SK-N-SH treated with all-trans-retinoic acid at 6 μM for 48 hours (cell line): ENCODE measurements around the gene KCNG1.

Experiments
- ATAC-seq: fragments of 200-7000 bp; cut with Tn5 transposase; 3 replicates; pipeline ENCODE4 v1.9.1; 2020; ENCODE audit warnings: mild to moderate bottlenecking, moderate library complexity
- BACH2 ChIP-seq: fragments of 250-450 bp; sonication (Bioruptor Pico); IDR thresholded peaks from 2 replicates; pipeline ENCODE4 v1.9.0; 2021; ENCODE audit warnings: mild to moderate bottlenecking, borderline replicate concordance
- CREB5 ChIP-seq: fragments of 250-450 bp; sonication (Bioruptor Pico); IDR thresholded peaks from 2 replicates; pipeline ENCODE4 v1.5.1; 2020; ENCODE audit warnings: low read depth, mild to moderate bottlenecking, moderate library complexity
- CSDC2 ChIP-seq: fragments of 250-450 bp; sonication (Bioruptor Pico); IDR thresholded peaks from 2 replicates; pipeline ENCODE4 v1.5.0; 2020; ENCODE audit warnings: mild to moderate bottlenecking, moderate library complexity
- CSRNP3 ChIP-seq: fragments of 250-450 bp; sonication (Bioruptor Pico); IDR thresholded peaks from 2 replicates; pipeline ENCODE4 v1.5.1; 2021; ENCODE audit warnings: mild to moderate bottlenecking, moderate library complexity
- GLIS3 ChIP-seq: fragments of 250-450 bp; sonication (Bioruptor Pico); IDR thresholded peaks from 2 replicates; pipeline ENCODE4 v1.5.0; 2020; ENCODE audit warnings: mild to moderate bottlenecking, moderate library complexity
- ISL1 ChIP-seq: fragments of 250-450 bp; sonication (Bioruptor Pico); IDR thresholded peaks from 2 replicates; pipeline ENCODE4 v2.1.2; 2022; ENCODE audit warnings: mild to moderate bottlenecking, moderate library complexity
- OSR1 ChIP-seq: fragments of 250-450 bp; sonication (Bioruptor Pico); IDR thresholded peaks from 2 replicates; pipeline ENCODE4 v1.8.0; 2022; ENCODE audit warnings: moderate library complexity, mild to moderate bottlenecking, inconsistent platforms
- PPARA ChIP-seq: fragments of 250-450 bp; sonication (Bioruptor Pico); IDR thresholded peaks from 2 replicates; pipeline ENCODE4 v1.5.0; 2020; ENCODE audit warnings: mild to moderate bottlenecking, borderline replicate concordance
- RARB ChIP-seq: fragments of 250-450 bp; sonication (Bioruptor Pico); IDR thresholded peaks from 2 replicates; pipeline ENCODE4 v1.8.0; 2021; ENCODE audit warnings: mild to moderate bottlenecking, moderate library complexity
- SNAI2 ChIP-seq: fragments of 250-450 bp; sonication (Bioruptor Pico); IDR thresholded peaks from 2 replicates; pipeline ENCODE4 v1.5.0; 2020; ENCODE audit warnings: mild to moderate bottlenecking, moderate library complexity
- TCF4 ChIP-seq: fragments of 250-450 bp; sonication (Bioruptor Pico); IDR thresholded peaks from 2 replicates; pipeline ENCODE4 v1.8.0; 2021; ENCODE audit warnings: mild to moderate bottlenecking, moderate library complexity, borderline replicate concordance
- TOX ChIP-seq: fragments of 250-450 bp; sonication (Bioruptor Pico); IDR thresholded peaks from 2 replicates; pipeline ENCODE4 v1.8.0; 2021; ENCODE audit warnings: mild to moderate bottlenecking, moderate library complexity, borderline replicate concordance
- ZC3H10 ChIP-seq: fragments of 250-450 bp; sonication (Bioruptor Pico); IDR thresholded peaks from 2 replicates; pipeline ENCODE4 v1.5.1; 2021; ENCODE audit warnings: mild to moderate bottlenecking, moderate library complexity
- ZFP3 ChIP-seq: fragments of 250-450 bp; sonication (Bioruptor Pico); IDR thresholded peaks from 2 replicates; pipeline ENCODE4 v1.5.0; 2020; ENCODE audit warnings: mild to moderate bottlenecking, moderate library complexity
- ZFP30 ChIP-seq: fragments of 450-650 bp; formaldehyde crosslinking; IDR thresholded peaks from 2 replicates; pipeline ENCODE4 v1.5.0; 2022; ENCODE audit warnings: mild to moderate bottlenecking, moderate library complexity
- ZNF565 ChIP-seq: fragments of 450-650 bp; formaldehyde crosslinking; conservative IDR thresholded peaks from 2 replicates; pipeline ENCODE4 v1.5.0; 2020; ENCODE audit warnings: low read depth, mild to moderate bottlenecking, moderate library complexity
- TF ChIP-seq, protein P1 (sequence below): fragments of 250-450 bp; sonication (Bioruptor Pico); IDR thresholded peaks from 2 replicates; pipeline ENCODE4 v1.8.0; 2021; ENCODE audit warnings: low read depth, mild to moderate bottlenecking, moderate library complexity, borderline replicate concordance
- TF ChIP-seq, protein P2 (sequence below): fragments of 250-450 bp; sonication (Bioruptor Pico); IDR thresholded peaks from 2 replicates; pipeline ENCODE4 v1.8.0; 2020; ENCODE audit warnings: mild to moderate bottlenecking, moderate library complexity, borderline replicate concordance
- TF ChIP-seq, protein P3 (sequence below): fragments of 250-450 bp; sonication (Bioruptor Pico); IDR thresholded peaks from 2 replicates; pipeline ENCODE4 v1.5.0; 2020; ENCODE audit warnings: mild to moderate bottlenecking, moderate library complexity

KCNG1 gene

DNA sequence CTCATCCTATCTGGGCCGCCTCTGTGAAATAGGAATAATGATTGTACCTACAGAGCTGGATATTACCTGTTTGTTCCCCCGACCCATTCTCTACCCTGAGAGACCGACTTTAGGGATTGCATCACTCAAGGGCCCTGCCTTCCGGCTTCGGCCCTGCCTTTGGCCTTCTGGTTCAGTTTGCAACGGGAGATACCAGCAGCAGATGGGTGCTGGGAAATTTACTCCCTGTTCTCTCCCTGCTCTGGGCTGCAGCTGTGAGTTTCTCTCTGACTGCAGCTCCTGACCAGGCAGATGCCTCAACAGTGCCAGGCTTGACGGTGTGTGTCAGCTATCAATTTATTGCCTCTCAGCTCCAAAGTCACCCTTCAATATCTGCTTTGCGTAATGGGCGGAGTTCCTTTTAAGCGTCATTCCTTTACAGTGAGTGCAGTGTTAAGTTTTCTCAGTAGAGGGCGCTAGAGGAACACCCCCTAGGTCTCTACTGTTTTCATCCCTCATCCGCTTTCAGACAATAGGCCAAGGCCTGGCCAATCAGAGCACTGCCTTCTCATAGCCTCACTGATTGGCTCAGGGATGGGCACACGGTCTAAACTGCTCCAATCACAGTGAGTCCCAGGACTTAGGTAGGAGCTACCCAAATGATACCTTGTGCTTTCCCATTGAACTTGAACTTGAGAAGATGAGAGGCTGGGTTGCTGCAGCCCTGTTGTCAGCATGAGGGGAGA, 30.0 kb downstream of the KCNG1 start:
- TF ChIP-seq CREB5 (no peak), RARB (CRISPR knock-in tag) (no peak), ZC3H10 (CRISPR knock-in tag) (no peak), PPARA (CRISPR knock-in tag) (no peak), ISL1 (CRISPR knock-in tag) (no peak), GLIS3 (CRISPR knock-in tag) (no peak), ZNF565 (CRISPR knock-in tag) (no peak), ZFP3 (no peak)
- TF ChIP-seq, protein P1, sequence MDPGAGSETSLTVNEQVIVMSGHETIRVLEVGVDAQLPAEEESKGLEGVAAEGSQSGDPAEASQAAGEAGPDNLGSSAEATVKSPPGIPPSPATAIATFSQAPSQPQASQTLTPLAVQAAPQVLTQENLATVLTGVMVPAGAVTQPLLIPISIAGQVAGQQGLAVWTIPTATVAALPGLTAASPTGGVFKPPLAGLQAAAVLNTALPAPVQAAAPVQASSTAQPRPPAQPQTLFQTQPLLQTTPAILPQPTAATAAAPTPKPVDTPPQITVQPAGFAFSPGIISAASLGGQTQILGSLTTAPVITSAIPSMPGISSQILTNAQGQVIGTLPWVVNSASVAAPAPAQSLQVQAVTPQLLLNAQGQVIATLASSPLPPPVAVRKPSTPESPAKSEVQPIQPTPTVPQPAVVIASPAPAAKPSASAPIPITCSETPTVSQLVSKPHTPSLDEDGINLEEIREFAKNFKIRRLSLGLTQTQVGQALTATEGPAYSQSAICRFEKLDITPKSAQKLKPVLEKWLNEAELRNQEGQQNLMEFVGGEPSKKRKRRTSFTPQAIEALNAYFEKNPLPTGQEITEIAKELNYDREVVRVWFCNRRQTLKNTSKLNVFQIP = no peak
- ATAC-seq = peak; percentile 89

DNA sequence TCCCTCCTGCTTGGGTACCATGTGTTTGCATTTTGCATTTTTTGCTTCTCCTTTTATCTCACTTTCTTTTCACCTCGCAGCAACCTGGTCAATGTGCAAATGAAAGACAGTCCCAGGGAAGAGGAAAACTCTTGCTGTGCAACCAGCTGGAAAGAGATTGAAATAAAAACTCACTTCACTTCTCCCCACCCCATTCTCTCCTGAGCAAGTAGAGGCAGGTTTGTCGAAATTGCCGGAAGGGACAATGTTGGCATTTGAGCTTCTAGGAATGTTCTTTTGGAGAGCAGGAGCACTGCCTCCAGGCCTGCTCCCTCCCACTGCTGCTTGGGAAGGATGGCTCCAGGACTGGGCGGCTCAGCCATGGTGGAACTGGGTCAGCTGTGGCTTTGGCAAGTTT, 30.6 kb downstream of the KCNG1 start:
- TF ChIP-seq, protein P2, sequence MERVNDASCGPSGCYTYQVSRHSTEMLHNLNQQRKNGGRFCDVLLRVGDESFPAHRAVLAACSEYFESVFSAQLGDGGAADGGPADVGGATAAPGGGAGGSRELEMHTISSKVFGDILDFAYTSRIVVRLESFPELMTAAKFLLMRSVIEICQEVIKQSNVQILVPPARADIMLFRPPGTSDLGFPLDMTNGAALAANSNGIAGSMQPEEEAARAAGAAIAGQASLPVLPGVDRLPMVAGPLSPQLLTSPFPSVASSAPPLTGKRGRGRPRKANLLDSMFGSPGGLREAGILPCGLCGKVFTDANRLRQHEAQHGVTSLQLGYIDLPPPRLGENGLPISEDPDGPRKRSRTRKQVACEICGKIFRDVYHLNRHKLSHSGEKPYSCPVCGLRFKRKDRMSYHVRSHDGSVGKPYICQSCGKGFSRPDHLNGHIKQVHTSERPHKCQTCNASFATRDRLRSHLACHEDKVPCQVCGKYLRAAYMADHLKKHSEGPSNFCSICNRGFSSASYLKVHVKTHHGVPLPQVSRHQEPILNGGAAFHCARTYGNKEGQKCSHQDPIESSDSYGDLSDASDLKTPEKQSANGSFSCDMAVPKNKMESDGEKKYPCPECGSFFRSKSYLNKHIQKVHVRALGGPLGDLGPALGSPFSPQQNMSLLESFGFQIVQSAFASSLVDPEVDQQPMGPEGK (CRISPR knock-in tag) = no peak
- no peak for TF ChIP-seq ZFP30 (CRISPR knock-in tag)
- no peak for TF ChIP-seq BACH2 (CRISPR knock-in tag)
- TF ChIP-seq RARB (CRISPR knock-in tag) = no peak
- no peak for TF ChIP-seq CREB5
- TF ChIP-seq TCF4 (CRISPR knock-in tag) = no peak
- no peak for TF ChIP-seq TOX
- TF ChIP-seq, protein P3, sequence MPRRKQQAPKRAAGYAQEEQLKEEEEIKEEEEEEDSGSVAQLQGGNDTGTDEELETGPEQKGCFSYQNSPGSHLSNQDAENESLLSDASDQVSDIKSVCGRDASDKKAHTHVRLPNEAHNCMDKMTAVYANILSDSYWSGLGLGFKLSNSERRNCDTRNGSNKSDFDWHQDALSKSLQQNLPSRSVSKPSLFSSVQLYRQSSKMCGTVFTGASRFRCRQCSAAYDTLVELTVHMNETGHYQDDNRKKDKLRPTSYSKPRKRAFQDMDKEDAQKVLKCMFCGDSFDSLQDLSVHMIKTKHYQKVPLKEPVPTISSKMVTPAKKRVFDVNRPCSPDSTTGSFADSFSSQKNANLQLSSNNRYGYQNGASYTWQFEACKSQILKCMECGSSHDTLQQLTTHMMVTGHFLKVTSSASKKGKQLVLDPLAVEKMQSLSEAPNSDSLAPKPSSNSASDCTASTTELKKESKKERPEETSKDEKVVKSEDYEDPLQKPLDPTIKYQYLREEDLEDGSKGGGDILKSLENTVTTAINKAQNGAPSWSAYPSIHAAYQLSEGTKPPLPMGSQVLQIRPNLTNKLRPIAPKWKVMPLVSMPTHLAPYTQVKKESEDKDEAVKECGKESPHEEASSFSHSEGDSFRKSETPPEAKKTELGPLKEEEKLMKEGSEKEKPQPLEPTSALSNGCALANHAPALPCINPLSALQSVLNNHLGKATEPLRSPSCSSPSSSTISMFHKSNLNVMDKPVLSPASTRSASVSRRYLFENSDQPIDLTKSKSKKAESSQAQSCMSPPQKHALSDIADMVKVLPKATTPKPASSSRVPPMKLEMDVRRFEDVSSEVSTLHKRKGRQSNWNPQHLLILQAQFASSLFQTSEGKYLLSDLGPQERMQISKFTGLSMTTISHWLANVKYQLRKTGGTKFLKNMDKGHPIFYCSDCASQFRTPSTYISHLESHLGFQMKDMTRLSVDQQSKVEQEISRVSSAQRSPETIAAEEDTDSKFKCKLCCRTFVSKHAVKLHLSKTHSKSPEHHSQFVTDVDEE = no peak
- TF ChIP-seq SNAI2 (CRISPR knock-in tag) = no peak
- TF ChIP-seq CSDC2 (CRISPR knock-in tag) = no peak
- no peak for TF ChIP-seq CSRNP3
- no peak for TF ChIP-seq GLIS3 (CRISPR knock-in tag)
- TF ChIP-seq ZFP3 = no peak
- TF ChIP-seq ZNF565 (CRISPR knock-in tag) = no peak
- TF ChIP-seq PPARA (CRISPR knock-in tag) = no peak
- TF ChIP-seq, protein P1 = no peak
- TF ChIP-seq OSR1 (CRISPR knock-in tag) = no peak
- TF ChIP-seq, all 23 proteins: peak for 0
- no peak for ATAC-seq
